ENCODE results near the gene DUSP10.

- TF ChIP-seq POLR2A (IDR thresholded peaks at IDR 0.05): no peak
- TF ChIP-seq CTCF (IDR thresholded peaks at IDR 0.05): no peak
- no peak for TF ChIP-seq POLR2AphosphoS5 (IDR thresholded peaks at IDR 0.05)
These were observed 5.2 kb downstream of the DUSP10 start for GRCh38 chr1:221736714-221737113.

Measured in stomach (tissue), 4 donors.